K562 (cell line): Measurements from ENCODE around the gene TMCC2. TPM values are rescaled to one million over a fixed set of nuclear protein-coding genes. Genes with fewer than 3 reads are reported as not detected.

ENCODE experiments used
- ATF4 ChIP-seq: fragments of 450-650 bp; formaldehyde crosslinking; IDR thresholded peaks from 2 replicates; pipeline ENCODE4 v1.4.0; 2022; ENCODE audit warnings: mild to moderate bottlenecking, moderate library complexity
- CC2D1A ChIP-seq: fragments of 450-650 bp; IDR thresholded peaks from 2 replicates; pipeline ENCODE4 v1.6.1; 2017; ENCODE audit warnings: mild to moderate bottlenecking
- CREB3 ChIP-seq: fragments of 450-650 bp; conservative IDR thresholded peaks from 2 replicates; pipeline ENCODE4 v1.6.1; 2016; ENCODE audit warnings: missing genetic modification characterization, low read depth, mild to moderate bottlenecking, missing compliant biosample characterization, moderate library complexity
- ELF4 ChIP-seq: fragments of 450-650 bp; formaldehyde crosslinking; IDR thresholded peaks from 2 replicates; pipeline ENCODE4 v1.4.0; 2022; ENCODE audit warnings: missing genetic modification characterization
- ETS2 ChIP-seq: IDR thresholded peaks from 2 replicates; pipeline ENCODE4 v1.6.1; 2016; ENCODE audit warnings: borderline replicate concordance, missing genetic modification characterization, mild to moderate bottlenecking, moderate library complexity, missing compliant biosample characterization; ENCODE audit not compliant: poor library complexity, severe bottlenecking
- LCOR ChIP-seq: sonication (generic); formaldehyde crosslinking; IDR thresholded peaks from 2 replicates; pipeline ENCODE4 v1.8.0; 2022; ENCODE audit warnings: mild to moderate bottlenecking, missing genetic modification reagents
- NELFE ChIP-seq: IDR thresholded peaks from 2 replicates; pipeline ENCODE4 v1.6.1; 2011; ENCODE audit warnings: mild to moderate bottlenecking; ENCODE audit not compliant: insufficient read depth, insufficient read length
- REST ChIP-seq, 2 experiments: fragments of 450-650 bp; formaldehyde crosslinking in 1 of 2; IDR thresholded peaks; 2 replicates each; pipeline versions ENCODE4 v1.4.0 to v1.6.1; 2014 to 2020; ENCODE audit warnings: mild to moderate bottlenecking in 2 of 2, borderline replicate concordance in 1 of 2, low read depth in 1 of 2
- RUNX1 ChIP-seq: sonication (generic); IDR thresholded peaks from 2 replicates; pipeline ENCODE4 v1.6.1; 2016; ENCODE audit warnings: antibody characterized with exemption, low read depth
- ZC3H8 ChIP-seq: fragments of 450-650 bp; IDR thresholded peaks from 2 replicates; pipeline ENCODE4 v1.6.1; 2017
- ZFP91 ChIP-seq: sonication (generic); formaldehyde crosslinking; IDR thresholded peaks from 2 replicates; pipeline ENCODE4 v1.8.0; 2022; ENCODE audit warnings: mild to moderate bottlenecking, missing genetic modification reagents
- ZNF140 ChIP-seq: fragments of 250-450 bp; sonication (Bioruptor Pico); IDR thresholded peaks from 2 replicates; pipeline ENCODE4 v1.8.0; 2021; ENCODE audit warnings: moderate library complexity, mild to moderate bottlenecking, inconsistent platforms
- ZNF212 ChIP-seq: fragments of 450-650 bp; formaldehyde crosslinking; IDR thresholded peaks from 2 replicates; pipeline ENCODE4 v1.4.0; 2020; ENCODE audit warnings: mild to moderate bottlenecking
- ZNF217 ChIP-seq: sonication (generic); formaldehyde crosslinking; IDR thresholded peaks from 2 replicates; pipeline ENCODE4 v1.8.0; 2022; ENCODE audit warnings: mild to moderate bottlenecking, missing genetic modification reagents
- ZNF347 ChIP-seq: fragments of 450-650 bp; formaldehyde crosslinking; IDR thresholded peaks from 2 replicates; pipeline ENCODE4 v1.4.0; 2020; ENCODE audit warnings: low read depth, mild to moderate bottlenecking, moderate library complexity
- ZNF41 ChIP-seq: fragments of 250-450 bp; sonication (Bioruptor Pico); conservative IDR thresholded peaks from 2 replicates; pipeline ENCODE4 v1.4.0; 2020; ENCODE audit warnings: mild to moderate bottlenecking
- polyA plus RNA-seq, 8 experiments: library from polyadenylated mRNA; depleted of rRNA in 4 of 8; stranded (reverse) in 5 of 8; unstranded in 3 of 8; fragments of >200 nt; fragmentation: Nextera tagmentation in 2 of 8; fragmentation: Illumina TruSeq in 1 of 8; extraction: Ambion mirVana in 2 of 8; extraction: Trizol in 1 of 8; gene quantifications; 2 replicates each; pipeline versions ENCODE4 v1.2.1 to v1.2.3, GENCODE V29; 2011 to 2014; ENCODE audit warnings: inconsistent platforms in 1 of 8, missing spikeins in 1 of 8
- total RNA-seq, 7 experiments: library from RNA; depleted of rRNA in 6 of 7; stranded (reverse); fragments of >200 nt in 6 of 7; fragmentation: Illumina TruSeq in 2 of 7; extraction: Trizol in 2 of 7; gene quantifications; 2 replicates each; pipeline versions ENCODE4 v1.2.1 to v1.2.3, GENCODE V29; 2011 to 2021; ENCODE audit warnings: low replicate concordance in 1 of 7

Gene TMCC2
- total and polyA plus RNA-seq, 9 of the 15 experiments (the other 6 are each of a cell fraction or from before 2014, with no cell fraction given), result 0.06 to 1.8 (median 0.98) TPM

GRCh38 chr1:205211169-205211838 is 16.4 kb upstream of the TMCC2 start, which contains the start of gene DSTYK (continued):
- TF ChIP-seq REST (IDR thresholded peaks at IDR 0.05; ENCODE audit: borderline replicate concordance) (no peak), REST (CRISPR knock-in tag; IDR thresholded peaks at IDR 0.05; ENCODE audit: low read depth) (no peak), CREB3 (tag) (peak; percentile 51; the same call in 1 of the 2 replicates), ELF4 (CRISPR knock-in tag) (no peak; the same call in none of the 2 replicates), ZNF347 (CRISPR knock-in tag) (no peak), ZC3H8 (peak; percentile 20; the same call in 1 of the 2 replicates), RUNX1 (peak; percentile 89; the same call in 1 of the 2 replicates), ZNF140 (CRISPR knock-in tag) (no peak), ZFP91 (CRISPR knock-in tag) (peak; percentile 72; the same call in 1 of the 2 replicates), ZNF217 (no peak), ZNF212 (no peak), ZNF41 (CRISPR knock-in tag) (0 out of 2 replicates have a peak, but pooled peaks have one; percentile 57), CC2D1A (0 out of 2 replicates have a peak, but pooled peaks have one; percentile 55), ETS2 (tag) (peak; percentile 20), ATF4 (CRISPR knock-in tag) (peak; percentile 64), LCOR (peak; percentile 97), NELFE (no peak)
